LNCAP (cell line): ENCODE results near the gene BRI3.

Experiments
- CTCF ChIP-seq: fragments of 450-650 bp; IDR thresholded peaks from 2 replicates; pipeline ENCODE4 v1.5.1; 2017; ENCODE audit warnings: mild to moderate bottlenecking

The BRI3 gene

DNA sequence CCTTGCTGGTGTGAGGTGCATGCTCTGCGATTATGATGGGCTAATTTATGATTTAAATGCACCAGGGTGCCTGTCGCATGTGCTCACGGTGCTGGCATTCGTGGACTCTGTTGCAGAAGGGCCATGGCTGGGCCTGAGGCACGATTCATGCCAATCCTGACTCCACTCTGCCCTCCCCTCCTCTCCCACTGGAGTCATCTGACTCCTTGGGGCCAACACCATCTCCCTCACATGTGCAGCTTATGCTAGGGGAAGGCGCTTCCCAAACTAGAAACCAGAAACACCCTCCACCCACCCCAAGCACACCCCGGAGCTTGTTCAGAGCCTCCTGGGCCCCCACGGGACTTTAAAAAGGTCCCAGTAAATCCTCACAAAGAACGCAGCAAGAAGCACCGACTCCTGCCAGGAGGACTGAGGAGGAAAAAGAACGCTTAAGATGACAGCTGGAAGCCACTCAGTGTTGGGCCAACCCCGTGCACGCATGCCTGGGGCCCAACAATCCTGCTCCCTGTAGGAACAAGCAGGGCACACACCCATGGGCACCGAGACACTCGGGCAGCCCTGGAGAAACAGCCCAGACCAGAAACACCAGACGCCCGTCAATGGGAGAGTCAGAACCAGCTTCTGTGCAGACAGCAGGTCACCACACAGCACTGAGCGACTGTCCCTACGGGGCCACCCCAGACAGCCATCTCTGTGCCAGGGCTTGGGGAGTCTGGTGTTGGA, 14.1 kb downstream of the BRI3 start:
- no peak for TF ChIP-seq CTCF

GRCh38 chr7:98296833-98297232, 15.3 kb downstream of the BRI3 start:
- no peak for TF ChIP-seq CTCF

DNA sequence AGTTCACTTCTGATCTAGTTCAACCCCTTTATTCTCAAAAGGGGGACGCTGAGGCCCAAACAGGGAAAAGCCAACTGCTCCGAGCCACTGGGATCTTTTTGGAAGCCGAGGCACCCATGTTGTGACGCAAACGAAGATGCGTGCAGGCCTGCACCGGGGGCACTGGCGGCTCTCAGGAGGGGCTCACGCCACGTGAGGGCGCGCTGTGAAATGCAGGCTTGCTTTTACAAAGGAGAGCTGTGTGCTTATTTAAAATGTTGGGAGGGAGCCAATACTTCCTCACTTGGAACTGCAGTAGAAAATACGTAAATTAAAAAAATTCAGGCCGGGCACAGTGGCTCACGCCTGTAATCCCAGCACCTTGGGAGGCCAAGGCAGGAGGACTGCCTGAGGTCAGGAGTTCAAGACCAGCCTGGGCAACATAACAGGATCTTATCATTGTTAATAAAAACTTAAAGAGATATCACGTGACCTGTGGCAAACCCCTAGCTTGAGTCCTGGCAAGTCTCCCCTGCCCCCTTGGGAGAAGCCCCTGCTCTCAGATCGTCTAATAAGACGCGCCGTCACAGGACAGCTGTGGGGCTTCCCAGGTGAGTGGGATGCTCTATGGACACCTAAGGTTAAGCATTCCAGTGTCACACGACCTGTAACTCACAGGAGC, 16.3 kb downstream of the BRI3 start:
- no peak for TF ChIP-seq CTCF

- no peak for TF ChIP-seq CTCF
Measured at GRCh38 chr7:98300595-98301372, 19.3 kb downstream of the BRI3 start.

GRCh38 chr7:98301693-98302470, 20.4 kb downstream of the BRI3 start:
- no peak for TF ChIP-seq CTCF

- TF ChIP-seq CTCF = no peak
Measured at GRCh38 chr7:98303176-98303865, 21.8 kb downstream of the BRI3 start.

DNA sequence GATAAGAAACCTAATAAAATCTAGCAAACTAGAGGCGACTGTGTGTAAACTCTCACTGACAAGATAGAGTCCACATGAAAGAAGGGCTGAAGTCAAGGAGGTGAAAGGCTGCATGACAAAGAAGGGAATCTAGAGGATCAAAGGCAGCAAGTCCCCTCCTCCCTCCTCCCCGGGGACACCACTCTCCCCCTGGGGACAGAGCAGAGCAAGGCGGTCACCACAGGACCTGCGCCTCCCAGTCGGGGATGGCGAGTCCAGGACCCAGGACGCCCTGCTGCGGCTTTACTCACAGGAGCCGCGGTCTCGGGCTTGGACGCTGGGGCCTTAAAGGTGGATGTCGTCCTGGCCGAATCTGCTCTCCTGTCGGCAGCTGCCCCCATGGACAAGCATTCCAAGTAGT, 22.4 kb downstream of the BRI3 start:
- TF ChIP-seq CTCF = no peak
